ENCODE results near the gene TAGLN2. TPM values are rescaled to one million over a fixed set of nuclear protein-coding genes. Genes with fewer than 3 reads are reported as not detected.

TAGLN2 gene
- total RNA-seq, 4 donors from 2014 or later, result 308 to 468 (median 357) TPM

GRCh38 chr1:159922511-159923202 is 2.6 kb downstream of the TAGLN2 start:
- H3K27ac ChIP-seq, result peak overlapping the region; percentile 95 to 99 (median 98)
- no peak for TF ChIP-seq POLR2A (IDR thresholded peaks at IDR 0.05)
- TF ChIP-seq, protein P1, sequence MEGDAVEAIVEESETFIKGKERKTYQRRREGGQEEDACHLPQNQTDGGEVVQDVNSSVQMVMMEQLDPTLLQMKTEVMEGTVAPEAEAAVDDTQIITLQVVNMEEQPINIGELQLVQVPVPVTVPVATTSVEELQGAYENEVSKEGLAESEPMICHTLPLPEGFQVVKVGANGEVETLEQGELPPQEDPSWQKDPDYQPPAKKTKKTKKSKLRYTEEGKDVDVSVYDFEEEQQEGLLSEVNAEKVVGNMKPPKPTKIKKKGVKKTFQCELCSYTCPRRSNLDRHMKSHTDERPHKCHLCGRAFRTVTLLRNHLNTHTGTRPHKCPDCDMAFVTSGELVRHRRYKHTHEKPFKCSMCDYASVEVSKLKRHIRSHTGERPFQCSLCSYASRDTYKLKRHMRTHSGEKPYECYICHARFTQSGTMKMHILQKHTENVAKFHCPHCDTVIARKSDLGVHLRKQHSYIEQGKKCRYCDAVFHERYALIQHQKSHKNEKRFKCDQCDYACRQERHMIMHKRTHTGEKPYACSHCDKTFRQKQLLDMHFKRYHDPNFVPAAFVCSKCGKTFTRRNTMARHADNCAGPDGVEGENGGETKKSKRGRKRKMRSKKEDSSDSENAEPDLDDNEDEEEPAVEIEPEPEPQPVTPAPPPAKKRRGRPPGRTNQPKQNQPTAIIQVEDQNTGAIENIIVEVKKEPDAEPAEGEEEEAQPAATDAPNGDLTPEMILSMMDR (IDR thresholded peaks at IDR 0.05), result no peak
- H3K4me3 ChIP-seq, result peak overlapping the region; percentile 63 to 99 (median 87)
- 33% methylated on average over 1 to 4 of the region's 8 CpGs for WGBS, 2 donors
- H3K36me3 ChIP-seq, result peaks cover 23 to 41% (median 25%) of the 10 kb centered on the region in 3 donors
- no peak for DNase-seq
- no peaks in the 10 kb centered on the region for H3K27me3 ChIP-seq
- intact Hi-C loops (cut with DNase I), result no loop called here
- H3K9me3 ChIP-seq, result no peaks in the 10 kb centered on the region
- peaks cover 25 to 85% (median 62%) of the 10 kb centered on the region in 3 donors for H3K4me1 ChIP-seq

- no peaks in the 10 kb centered on the region for H3K27me3 ChIP-seq
- peaks cover 23 to 41% (median 25%) of the 10 kb centered on the region in 3 donors for H3K36me3 ChIP-seq
- 31 to 42% methylated on average over 7 to 16 of the region's 18 CpGs for WGBS, 2 donors
- H3K4me3 ChIP-seq, result peak overlapping the region in 3 of 4 donors; percentile 63 to 99 (median 84)
- no peak for DNase-seq
- intact Hi-C loops (cut with DNase I), result no loop called here
- no peaks in the 10 kb centered on the region for H3K9me3 ChIP-seq
- peak overlapping the region; percentile 95 to 99 (median 98) for H3K27ac ChIP-seq
- peaks cover 28 to 90% (median 69%) of the 10 kb centered on the region in 3 donors for H3K4me1 ChIP-seq
- TF ChIP-seq, protein P1 (IDR thresholded peaks at IDR 0.05), result no peak
- no peak for TF ChIP-seq POLR2A (IDR thresholded peaks at IDR 0.05)
These were observed 3.4 kb downstream of the TAGLN2 start for GRCh38 chr1:159921700-159922504.

DNA sequence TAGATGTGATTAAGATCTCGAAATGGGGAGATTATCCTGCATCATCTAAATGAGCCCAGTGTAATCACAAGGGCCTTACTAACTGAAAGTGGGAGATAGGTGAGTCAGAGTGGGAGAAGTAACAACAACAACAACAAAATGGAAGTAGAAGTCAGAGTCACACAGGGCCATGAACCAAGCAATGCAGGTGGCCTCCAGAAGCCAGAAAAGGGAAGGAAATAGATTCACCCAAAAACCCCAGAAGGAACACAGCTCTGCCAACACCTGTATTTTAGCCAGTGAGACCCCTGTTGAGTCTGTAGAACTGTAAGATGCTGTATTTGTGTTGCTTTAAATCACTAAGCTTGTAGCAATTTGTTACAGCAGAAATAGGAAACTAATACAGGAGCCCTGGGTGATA is 4.1 kb downstream of the TAGLN2 start:
- TF ChIP-seq POLR2A (IDR thresholded peaks at IDR 0.05), result no peak
- TF ChIP-seq, protein P1 (IDR thresholded peaks at IDR 0.05), result no peak
- H3K4me1 ChIP-seq, result peaks cover 31 to 90% (median 75%) of the 10 kb centered on the region in 3 donors
- peak overlapping the region; percentile 95 to 99 (median 98) for H3K27ac ChIP-seq
- intact Hi-C loops (cut with DNase I), result no loop called here
- no peak for DNase-seq
- H3K27me3 ChIP-seq, result no peaks in the 10 kb centered on the region
- H3K36me3 ChIP-seq, result peaks cover 23 to 47% (median 25%) of the 10 kb centered on the region in 3 donors
- H3K9me3 ChIP-seq, result no peaks in the 10 kb centered on the region
- 17 to 33% methylated on average over 1 of the region's 1 CpG for WGBS, 2 donors
- H3K4me3 ChIP-seq, result peak overlapping the region in 1 of 4 donors; percentile 99

GRCh38 chr1:159920651-159921050 is 4.7 kb downstream of the TAGLN2 start:
- Histone ChIP-seq H3K27ac (peak overlapping the region in 3 of 4 donors; percentile 95 to 99 (median 98)), H3K27me3 (no peaks in the 10 kb centered on the region), H3K36me3 (peaks cover 23 to 51% (median 25%) of the 10 kb centered on the region in 3 donors), H3K9me3 (no peaks in the 10 kb centered on the region), H3K4me1 (peaks cover 26 to 90% (median 74%) of the 10 kb centered on the region in 3 donors), H3K4me3 (no peak overlapping the region)
- intact Hi-C loops (cut with DNase I), result no loop called here
- no peak for DNase-seq
- WGBS, 2 donors, result 58 to 67% methylated on average over 1 of the region's 1 CpG
- no peak for TF ChIP-seq POLR2A (IDR thresholded peaks at IDR 0.05)
- TF ChIP-seq, protein P1 (IDR thresholded peaks at IDR 0.05), result no peak

DNA sequence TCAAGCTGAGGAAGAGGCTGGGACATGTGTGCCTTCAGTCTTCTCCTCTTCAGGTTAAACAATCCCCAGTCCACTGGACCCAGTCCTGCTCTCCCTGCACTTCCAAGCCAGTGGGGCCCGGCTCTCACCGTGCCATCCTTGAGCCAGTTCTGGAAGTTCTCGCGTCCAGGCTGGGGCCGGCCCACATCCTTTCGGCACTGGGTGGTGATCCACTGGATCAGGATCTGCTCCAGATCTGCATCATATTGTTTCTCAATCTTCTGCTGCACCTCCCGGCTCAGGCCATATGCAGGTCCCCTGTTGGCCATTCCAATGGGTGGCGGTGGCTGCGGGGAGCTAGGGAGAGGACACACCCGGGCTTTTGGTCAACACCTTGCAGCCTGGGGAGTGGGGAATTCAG is 5.1 kb downstream of the TAGLN2 start:
- no peak for DNase-seq
- H3K4me3 ChIP-seq, result no peak overlapping the region
- no peaks in the 10 kb centered on the region for H3K27me3 ChIP-seq
- intact Hi-C loops (cut with DNase I), result no loop called here
- peaks cover 25 to 93% (median 74%) of the 10 kb centered on the region in 3 donors for H3K4me1 ChIP-seq
- no peaks in the 10 kb centered on the region for H3K9me3 ChIP-seq
- peaks cover 23 to 53% (median 25%) of the 10 kb centered on the region in 3 donors for H3K36me3 ChIP-seq
- peak overlapping the region in 3 of 4 donors; percentile 34 to 98 (median 95) for H3K27ac ChIP-seq
- WGBS, 2 donors, result 60 to 78% methylated on average over 7 to 8 of the region's 10 CpGs
- no peak for TF ChIP-seq POLR2A (IDR thresholded peaks at IDR 0.05)
- TF ChIP-seq, protein P1 (IDR thresholded peaks at IDR 0.05), result no peak
